OCI-LY7 (cell line): Measurements from ENCODE around the gene RBP3. TPM values are rescaled to one million over a fixed set of nuclear protein-coding genes. Genes with fewer than 3 reads are reported as not detected.

Experiments used
- BruUV-seq: library from RNA; stranded (reverse); fragments of 400-500 nt; replicated peaks from 2 replicates; lab custom pipeline; 2021; lab: Mats Ljungman, UMichigan
- CTCF ChIA-PET: fragments of 300-600 bp; sonication (Branson Sonifier 250); formaldehyde crosslinking; loops from one replicate; lab custom pipeline; 2022; ENCODE audit warnings: antibody characterized with exemption; ENCODE audit not compliant: unreplicated experiment; lab: Charles Lee
- POLR2A ChIA-PET: fragments of 300-600 bp; sonication (Branson Sonifier 250); formaldehyde crosslinking; loops from one replicate; lab custom pipeline; 2022; ENCODE audit warnings: antibody characterized with exemption; lab: Charles Lee
- DNase-seq: peaks from one replicate; pipeline ENCODE4 v3.0.0-alpha.2; 2015; ENCODE audit warnings: low spot score
- H2AFZ ChIP-seq: fragments of 200-600 bp; sonication (generic), shearing (Covaris generic); 2 replicates; pipeline ENCODE4 v1.6.1; 2014; ENCODE audit warnings: mild to moderate bottlenecking, antibody characterized with exemption, low read length, moderate library complexity
- H3K27ac ChIP-seq: fragments of 200-600 bp; sonication (generic); 2 replicates; pipeline ENCODE4 v1.5.1; 2014; ENCODE audit warnings: mixed run types, low read depth, mild to moderate bottlenecking, moderate library complexity, low read length, inconsistent platforms; ENCODE audit not compliant: poor library complexity, severe bottlenecking
- H3K36me3 ChIP-seq: fragments of 200-600 bp; sonication (generic); 2 replicates; pipeline ENCODE4 v1.6.1; 2014; ENCODE audit warnings: mild to moderate bottlenecking, antibody characterized with exemption, low read length, moderate library complexity, mixed read lengths; ENCODE audit not compliant: insufficient read depth
- H3K4me1 ChIP-seq: fragments of 200-600 bp; sonication (generic); 2 replicates; pipeline ENCODE4 v1.5.1; 2014; ENCODE audit warnings: mild to moderate bottlenecking, low read length; ENCODE audit not compliant: insufficient read depth, poor library complexity, severe bottlenecking
- H3K4me2 ChIP-seq: fragments of 200-600 bp; sonication (generic); 2 replicates; pipeline ENCODE4 v1.6.1; 2014; ENCODE audit warnings: mild to moderate bottlenecking, low read length
- H3K4me3 ChIP-seq: fragments of 200-600 bp; sonication (generic); 2 replicates; pipeline ENCODE4 v1.5.1; 2014; ENCODE audit warnings: mild to moderate bottlenecking, low read depth, low read length; ENCODE audit not compliant: poor library complexity, severe bottlenecking
- H3K79me2 ChIP-seq: fragments of 200-600 bp; sonication (generic); 2 replicates; pipeline ENCODE4 v1.6.1; 2016; ENCODE audit warnings: low read depth, mild to moderate bottlenecking, low read length, moderate library complexity, mixed read lengths; ENCODE audit not compliant: insufficient read depth
- H3K9me2 ChIP-seq: fragments of 200-600 bp; sonication (generic); 2 replicates; pipeline ENCODE4 v1.6.1; 2016; ENCODE audit warnings: mild to moderate bottlenecking, low read length, mixed read lengths; ENCODE audit not compliant: insufficient read depth
- H3K9me3 ChIP-seq: fragments of 200-600 bp; sonication (generic); 2 replicates; pipeline ENCODE4 v1.6.1; 2014; ENCODE audit warnings: mild to moderate bottlenecking, mixed run types, low read length, mixed read lengths
- H4K20me1 ChIP-seq: fragments of 200-600 bp; sonication (generic); 2 replicates; pipeline ENCODE4 v1.6.1; 2014; ENCODE audit warnings: mild to moderate bottlenecking, antibody characterized with exemption, low read length, moderate library complexity, mixed read lengths; ENCODE audit not compliant: insufficient read depth
- EZH2phosphoT487 ChIP-seq: fragments of 200-600 bp; sonication (generic); IDR thresholded peaks from 2 replicates; pipeline ENCODE4 v1.6.1; 2018; ENCODE audit warnings: low read depth, borderline replicate concordance, mild to moderate bottlenecking, mixed run types, antibody characterized with exemption, low read length, moderate library complexity, mixed read lengths
- intact Hi-C: fragments of 100-400 bp; cut with micrococcal nuclease; formaldehyde crosslinking; loops from one replicate; pipeline ENCODE4 v1.10.0; 2022; ENCODE audit not compliant: unreplicated experiment
- total RNA-seq, 2 experiments: library from RNA; depleted of rRNA in 1 of 2; stranded (reverse); fragments of >200 nt in 1 of 2; shearing (Covaris generic) in 1 of 2; gene quantifications; 2 replicates each; pipeline ENCODE4 v1.2.3, GENCODE V29; 2014 to 2022
- TF ChIP-seq, protein P1 (sequence below): fragments of 200-600 bp; sonication (generic); conservative IDR thresholded peaks from 2 replicates; pipeline ENCODE4 v1.5.1; 2014; ENCODE audit warnings: mild to moderate bottlenecking, antibody characterized with exemption, low read length, moderate library complexity, mixed read lengths

RBP3 gene
- total RNA-seq, 2 experiments from 2014 or later, result not detected

DNA sequence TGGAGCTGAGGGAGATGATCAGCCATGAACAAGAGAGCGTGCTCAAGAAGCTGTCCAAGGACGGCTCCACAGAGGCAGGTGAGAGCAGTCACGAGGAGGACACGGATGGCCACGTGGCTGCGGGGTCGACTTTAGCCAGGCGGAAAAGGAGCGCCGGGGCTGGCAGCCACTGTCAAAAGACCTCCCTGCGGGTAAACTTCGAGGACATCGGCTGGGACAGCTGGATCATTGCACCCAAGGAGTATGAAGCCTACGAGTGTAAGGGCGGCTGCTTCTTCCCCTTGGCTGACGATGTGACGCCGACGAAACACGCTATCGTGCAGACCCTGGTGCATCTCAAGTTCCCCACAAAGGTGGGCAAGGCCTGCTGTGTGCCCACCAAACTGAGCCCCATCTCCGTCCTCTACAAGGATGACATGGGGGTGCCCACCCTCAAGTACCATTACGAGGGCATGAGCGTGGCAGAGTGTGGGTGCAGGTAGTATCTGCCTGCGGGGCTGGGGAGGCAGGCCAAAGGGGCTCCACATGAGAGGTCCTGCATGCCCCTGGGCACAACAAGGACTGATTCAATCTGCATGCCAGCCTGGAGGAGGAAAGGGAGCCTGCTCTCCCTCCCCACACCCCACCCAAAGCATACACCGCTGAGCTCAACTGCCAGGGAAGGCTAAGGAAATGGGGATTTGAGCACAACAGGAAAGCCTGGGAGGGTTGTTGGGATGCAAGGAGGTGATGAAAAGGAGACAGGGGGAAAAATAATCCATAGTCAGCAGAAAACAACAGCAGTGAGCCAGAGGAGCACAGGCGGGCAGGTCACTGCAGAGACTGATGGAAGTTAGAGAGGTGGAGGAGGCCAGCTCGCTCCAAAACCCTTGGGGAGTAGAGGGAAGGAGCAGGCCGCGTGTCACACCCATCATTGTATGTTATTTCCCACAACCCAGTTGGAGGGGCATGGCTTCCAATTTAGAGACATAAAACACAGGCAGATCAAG is 22.6 kb upstream of the RBP3 start:
- H4K20me1 ChIP-seq, result no peaks in the 10 kb centered on the region
- TF ChIP-seq, protein P1, sequence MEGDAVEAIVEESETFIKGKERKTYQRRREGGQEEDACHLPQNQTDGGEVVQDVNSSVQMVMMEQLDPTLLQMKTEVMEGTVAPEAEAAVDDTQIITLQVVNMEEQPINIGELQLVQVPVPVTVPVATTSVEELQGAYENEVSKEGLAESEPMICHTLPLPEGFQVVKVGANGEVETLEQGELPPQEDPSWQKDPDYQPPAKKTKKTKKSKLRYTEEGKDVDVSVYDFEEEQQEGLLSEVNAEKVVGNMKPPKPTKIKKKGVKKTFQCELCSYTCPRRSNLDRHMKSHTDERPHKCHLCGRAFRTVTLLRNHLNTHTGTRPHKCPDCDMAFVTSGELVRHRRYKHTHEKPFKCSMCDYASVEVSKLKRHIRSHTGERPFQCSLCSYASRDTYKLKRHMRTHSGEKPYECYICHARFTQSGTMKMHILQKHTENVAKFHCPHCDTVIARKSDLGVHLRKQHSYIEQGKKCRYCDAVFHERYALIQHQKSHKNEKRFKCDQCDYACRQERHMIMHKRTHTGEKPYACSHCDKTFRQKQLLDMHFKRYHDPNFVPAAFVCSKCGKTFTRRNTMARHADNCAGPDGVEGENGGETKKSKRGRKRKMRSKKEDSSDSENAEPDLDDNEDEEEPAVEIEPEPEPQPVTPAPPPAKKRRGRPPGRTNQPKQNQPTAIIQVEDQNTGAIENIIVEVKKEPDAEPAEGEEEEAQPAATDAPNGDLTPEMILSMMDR, result no peak
- TF ChIP-seq EZH2phosphoT487, result no peak
- ChIA-PET CTCF (no interaction called here), POLR2A (no interaction called here)
- H3K36me3 ChIP-seq, result no peaks in the 10 kb centered on the region
- H3K4me3 ChIP-seq, result no peak overlapping the region
- H3K4me1 ChIP-seq, result no peaks in the 10 kb centered on the region
- no peak overlapping the region for H2AFZ ChIP-seq
- no peak for DNase-seq
- H3K79me2 ChIP-seq, result no peaks in the 10 kb centered on the region
- no peak overlapping the region for H3K27ac ChIP-seq
- intact Hi-C loops, result no loop called here
- no peak overlapping the region for H3K4me2 ChIP-seq
- no TSS peak for BruUV-seq
- no peaks in the 10 kb centered on the region for H3K9me3 ChIP-seq
- H3K9me2 ChIP-seq, result no peaks in the 10 kb centered on the region

DNA sequence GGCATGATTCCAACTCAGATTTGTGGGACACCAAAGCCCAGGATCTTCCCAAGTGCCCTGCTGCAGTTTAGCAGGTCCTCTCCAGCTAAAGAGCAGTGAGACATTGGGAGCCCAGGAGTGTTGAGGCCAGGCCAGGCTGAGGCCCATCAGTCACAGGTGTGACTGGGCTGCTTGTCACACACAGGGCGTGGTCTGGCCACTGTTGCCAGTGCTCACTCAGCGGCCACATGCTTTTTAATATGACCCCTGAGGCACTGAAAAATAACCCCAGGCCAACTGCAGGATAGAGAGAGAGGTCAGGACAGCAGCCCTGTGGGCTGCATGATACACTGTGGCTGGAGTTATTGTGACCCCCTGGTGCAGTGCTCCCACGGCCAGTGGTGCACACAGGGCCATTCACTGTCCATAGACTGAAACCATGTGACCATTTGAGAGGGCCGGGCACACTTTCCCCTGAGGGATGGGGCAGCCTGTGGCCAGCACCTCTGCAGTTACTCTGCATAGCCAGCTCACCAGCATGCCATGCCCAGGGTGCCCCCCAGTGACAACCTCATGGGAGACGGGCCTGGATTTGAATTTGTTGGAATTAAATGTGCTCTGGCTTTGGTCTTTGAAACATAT is 21.7 kb upstream of the RBP3 start:
- no peak overlapping the region for H3K27ac ChIP-seq
- no peaks in the 10 kb centered on the region for H3K9me3 ChIP-seq
- no peaks in the 10 kb centered on the region for H3K36me3 ChIP-seq
- no peaks in the 10 kb centered on the region for H3K9me2 ChIP-seq
- intact Hi-C loops, result no loop called here
- no peak for DNase-seq
- ChIA-PET POLR2A (no interaction called here), CTCF (no interaction called here)
- no peaks in the 10 kb centered on the region for H3K4me1 ChIP-seq
- H3K4me3 ChIP-seq, result no peak overlapping the region
- no peak overlapping the region for H2AFZ ChIP-seq
- H3K79me2 ChIP-seq, result no peaks in the 10 kb centered on the region
- no peak overlapping the region for H3K4me2 ChIP-seq
- BruUV-seq, result no TSS peak
- no peaks in the 10 kb centered on the region for H4K20me1 ChIP-seq
- TF ChIP-seq, protein P1, result no peak
- no peak for TF ChIP-seq EZH2phosphoT487

DNA sequence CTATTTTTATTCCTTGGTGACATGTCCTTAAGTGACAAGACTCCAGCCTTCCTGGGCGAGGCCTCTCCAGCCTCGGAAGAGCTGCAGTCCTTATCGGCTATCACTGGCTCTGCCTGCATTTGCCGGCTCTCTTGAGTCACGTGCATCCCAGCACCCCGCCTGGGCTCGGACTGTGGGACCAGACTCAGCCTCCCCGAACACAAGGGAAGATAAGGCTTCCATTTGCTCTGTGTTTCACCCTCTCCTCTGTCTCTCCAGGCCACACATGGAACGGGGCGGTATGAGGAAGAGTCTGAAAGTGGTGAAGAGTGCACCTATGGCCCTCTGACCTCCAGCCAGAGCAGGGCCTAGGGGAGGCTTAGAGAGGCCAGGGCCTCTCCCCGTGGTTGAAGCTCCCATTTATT is 21.2 kb upstream of the RBP3 start:
- intact Hi-C loops, result no loop called here
- H3K4me2 ChIP-seq, result no peak overlapping the region

More for the DNA sequence above, 21.2 kb upstream of the RBP3 start:
- H3K4me3 ChIP-seq, result no peak overlapping the region
- no peaks in the 10 kb centered on the region for H4K20me1 ChIP-seq
- CTCF ChIA-PET, result no interaction called here
- no peaks in the 10 kb centered on the region for H3K9me3 ChIP-seq
- no peaks in the 10 kb centered on the region for H3K4me1 ChIP-seq
- no peaks in the 10 kb centered on the region for H3K9me2 ChIP-seq
- POLR2A ChIA-PET, result no interaction called here
- TF ChIP-seq EZH2phosphoT487, result no peak
- TF ChIP-seq, protein P1, result no peak
- H2AFZ ChIP-seq, result no peak overlapping the region
- no peak for DNase-seq
- no TSS peak for BruUV-seq
- H3K36me3 ChIP-seq, result no peaks in the 10 kb centered on the region
- H3K79me2 ChIP-seq, result no peaks in the 10 kb centered on the region
- H3K27ac ChIP-seq, result no peak overlapping the region
